ENCODE measurements around the gene ERLIN1. TPM values are rescaled to one million over a fixed set of nuclear protein-coding genes. Genes with fewer than 3 reads are reported as not detected.
"Not testable (repeated sequence)": the region's sequence is repeated elsewhere in the genome, so short reads cannot be mapped to it uniquely, and the experiment has no call there.

The ERLIN1 gene
- total RNA-seq, 1 experiment from 2014 or later: 15.1 TPM

DNA sequence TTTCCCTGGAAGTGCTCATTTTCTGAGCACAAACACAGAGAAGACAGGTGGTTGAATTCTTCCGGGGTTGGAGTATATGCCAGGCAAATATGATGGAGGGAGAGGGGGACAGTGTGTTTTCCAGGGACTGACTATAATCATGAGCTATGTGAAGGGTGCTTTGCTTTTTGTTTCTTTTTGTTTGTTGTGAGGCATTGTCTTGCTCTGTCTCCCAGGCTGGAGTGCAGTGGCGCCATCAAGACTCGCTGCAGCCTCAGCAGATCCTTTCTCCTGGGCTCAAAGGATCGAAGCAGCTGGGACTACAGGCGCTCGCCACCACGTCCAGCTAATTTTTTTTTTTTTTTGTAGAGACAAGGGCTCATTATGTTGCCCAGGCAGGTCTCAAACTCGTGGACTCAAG is 56.9 kb downstream of the ERLIN1 start:
- Histone ChIP-seq H3K36me3 (ENCODE audit: low read depth, low read length) (no peaks in the 10 kb centered on the region), H3K4me2 (ENCODE audit: low read length) (no peak overlapping the region), H3K79me2 (ENCODE audit: low read length) (no peaks in the 10 kb centered on the region), H3F3A (ENCODE audit: low read length, unreplicated experiment) (no peaks in the 10 kb centered on the region), H3K27me3 (ENCODE audit: low read length) (no peaks in the 10 kb centered on the region), H3K9me2 (replicated peaks; ENCODE audit: low read length) (no peaks in the 10 kb centered on the region), H4K20me1 (ENCODE audit: low read length) (no peaks in the 10 kb centered on the region), H3K27ac (ENCODE audit: low read length) (no peak overlapping the region), H3K9me3 (ENCODE audit: low read length) (no peaks in the 10 kb centered on the region), H3K9ac (ENCODE audit: low read length) (no peak overlapping the region), H3K4me3 (ENCODE audit: low read length) (no peak overlapping the region), H2AFZ (ENCODE audit: low read length) (no peak overlapping the region), H3K4me1 (ENCODE audit: insufficient read depth, low read length) (no peaks in the 10 kb centered on the region)
- CTCF ChIA-PET: no interaction called here
- BruUV-seq (replicated peaks): no TSS peak
- no peak for TF ChIP-seq EZH2 (IDR thresholded peaks at IDR 0.05; ENCODE audit: low read length, unreplicated experiment)
- intact Hi-C loops (cut with micrococcal nuclease): no loop called here
- ATAC-seq (no peak), DNase-seq (no peak)
- POLR2A ChIA-PET (ENCODE audit: unreplicated experiment): no interaction called here

DNA sequence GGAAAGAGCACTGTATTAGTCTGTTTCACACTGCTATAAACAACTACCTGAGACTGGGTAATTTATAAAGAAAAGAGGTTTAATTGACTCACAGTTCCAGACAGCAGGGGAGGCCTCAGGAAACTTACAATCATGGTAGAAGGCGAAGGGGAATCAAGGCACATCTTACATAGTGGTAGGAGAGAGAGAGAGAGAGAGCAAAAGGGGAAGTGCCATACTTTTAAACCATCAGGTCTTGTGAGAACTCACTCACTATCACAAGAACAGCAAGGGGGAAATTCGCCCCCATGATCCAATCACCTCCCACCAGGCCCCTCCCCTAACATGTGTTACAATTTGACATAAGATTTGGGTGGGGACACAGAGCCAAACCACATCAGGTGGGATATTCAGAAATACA is 60.5 kb downstream of the ERLIN1 start:
- H3K9me2 ChIP-seq (replicated peaks; ENCODE audit: low read length); H3K4me2 ChIP-seq (ENCODE audit: low read length); H3K4me1 ChIP-seq (ENCODE audit: insufficient read depth, low read length); intact Hi-C loops (cut with micrococcal nuclease); H3K9ac ChIP-seq (ENCODE audit: low read length); H3F3A ChIP-seq (ENCODE audit: low read length, unreplicated experiment); H3K9me3 ChIP-seq (ENCODE audit: low read length); H3K79me2 ChIP-seq (ENCODE audit: low read length); H3K36me3 ChIP-seq (ENCODE audit: low read depth, low read length); H3K27ac ChIP-seq (ENCODE audit: low read length); POLR2A ChIA-PET (ENCODE audit: unreplicated experiment); H3K27me3 ChIP-seq (ENCODE audit: low read length); DNase-seq; BruUV-seq (replicated peaks); H4K20me1 ChIP-seq (ENCODE audit: low read length); ATAC-seq; H3K4me3 ChIP-seq (ENCODE audit: low read length); CTCF ChIA-PET; H2AFZ ChIP-seq (ENCODE audit: low read length): not testable (repeated sequence)

- Histone ChIP-seq H3K4me1 (ENCODE audit: insufficient read depth, low read length) (no peaks in the 10 kb centered on the region), H3K36me3 (ENCODE audit: low read depth, low read length) (no peaks in the 10 kb centered on the region), H3K4me3 (ENCODE audit: low read length) (no peak overlapping the region), H3K9ac (ENCODE audit: low read length) (no peak overlapping the region), H3K27me3 (ENCODE audit: low read length) (no peaks in the 10 kb centered on the region), H3K27ac (ENCODE audit: low read length) (no peak overlapping the region), H3K9me3 (ENCODE audit: low read length) (no peaks in the 10 kb centered on the region), H3K9me2 (replicated peaks; ENCODE audit: low read length) (no peaks in the 10 kb centered on the region), H2AFZ (ENCODE audit: low read length) (no peak overlapping the region), H3F3A (ENCODE audit: low read length, unreplicated experiment) (no peaks in the 10 kb centered on the region), H3K79me2 (ENCODE audit: low read length) (no peaks in the 10 kb centered on the region), H4K20me1 (ENCODE audit: low read length) (no peaks in the 10 kb centered on the region), H3K4me2 (ENCODE audit: low read length) (no peak overlapping the region)
- CTCF ChIA-PET: no interaction called here
- intact Hi-C loops (cut with micrococcal nuclease): no loop called here
- POLR2A ChIA-PET (ENCODE audit: unreplicated experiment): no interaction called here
- BruUV-seq (replicated peaks): no TSS peak
- TF ChIP-seq EZH2 (IDR thresholded peaks at IDR 0.05; ENCODE audit: low read length, unreplicated experiment) (no peak), EZH2phosphoT487 (IDR thresholded peaks at IDR 0.05; ENCODE audit: borderline replicate concordance, low read length) (no peak), CTCF (conservative IDR thresholded peaks at IDR 0.05; ENCODE audit: low read depth, low read length) (no peak)
- DNase-seq: no peak
- no peak for ATAC-seq
Observed at GRCh38 chr10:100124097-100124496, 61.7 kb downstream of the ERLIN1 start.

GRCh38 chr10:100122780-100123179 is 63.0 kb downstream of the ERLIN1 start:
- POLR2A ChIA-PET (ENCODE audit: unreplicated experiment): no interaction called here

More at GRCh38 chr10:100122780-100123179, 63.0 kb downstream of the ERLIN1 start:
- no peak overlapping the region for H3K27ac ChIP-seq (ENCODE audit: low read length)
- H3K4me3 ChIP-seq (ENCODE audit: low read length): no peak overlapping the region
- no peak overlapping the region for H3K4me2 ChIP-seq (ENCODE audit: low read length)
- TF ChIP-seq EZH2 (IDR thresholded peaks at IDR 0.05; ENCODE audit: low read length, unreplicated experiment) (no peak), CTCF (conservative IDR thresholded peaks at IDR 0.05; ENCODE audit: low read depth, low read length) (no peak), EZH2phosphoT487 (IDR thresholded peaks at IDR 0.05; ENCODE audit: borderline replicate concordance, low read length) (no peak)
- ATAC-seq: no peak
- H3K27me3 ChIP-seq (ENCODE audit: low read length): no peaks in the 10 kb centered on the region
- H3K36me3 ChIP-seq (ENCODE audit: low read depth, low read length): no peaks in the 10 kb centered on the region
- no peak overlapping the region for H2AFZ ChIP-seq (ENCODE audit: low read length)
- CTCF ChIA-PET: no interaction called here
- no peaks in the 10 kb centered on the region for H4K20me1 ChIP-seq (ENCODE audit: low read length)
- no peaks in the 10 kb centered on the region for H3K79me2 ChIP-seq (ENCODE audit: low read length)
- no peaks in the 10 kb centered on the region for H3F3A ChIP-seq (ENCODE audit: low read length, unreplicated experiment)
- H3K9ac ChIP-seq (ENCODE audit: low read length): no peak overlapping the region
- no TSS peak for BruUV-seq (replicated peaks)
- intact Hi-C loops (cut with micrococcal nuclease): no loop called here
- no peak for DNase-seq
- no peaks in the 10 kb centered on the region for H3K9me2 ChIP-seq (replicated peaks; ENCODE audit: low read length)
- no peaks in the 10 kb centered on the region for H3K4me1 ChIP-seq (ENCODE audit: insufficient read depth, low read length)
- H3K9me3 ChIP-seq (ENCODE audit: low read length): no peaks in the 10 kb centered on the region
